Neuronal stem cell (in vitro differentiated cells): ENCODE measurements around the gene CGRRF1.

Source experiments
- DNase-seq: peaks from one replicate; pipeline ENCODE4 v3.0.0-alpha.2; 2013; ENCODE audit warnings: low spot score
- H2AFZ ChIP-seq: one replicate; pipeline ENCODE4 v1.6.1; 2013; ENCODE audit warnings: mild to moderate bottlenecking, low read length, inconsistent platforms
- H2AK5ac ChIP-seq: 2 replicates; pipeline ENCODE4 v1.6.1; 2013; ENCODE audit warnings: low read depth, mild to moderate bottlenecking, inconsistent platforms, low read length, moderate library complexity, mixed read lengths
- H2BK120ac ChIP-seq: 2 replicates; pipeline ENCODE4 v1.6.1; 2013; ENCODE audit warnings: low read depth, mild to moderate bottlenecking, inconsistent platforms, low read length, moderate library complexity, mixed read lengths
- H2BK12ac ChIP-seq: one replicate; pipeline ENCODE4 v1.6.1; 2013; ENCODE audit warnings: low read length, inconsistent platforms
- H2BK15ac ChIP-seq: 2 replicates; pipeline ENCODE4 v1.6.1; 2013; ENCODE audit warnings: mild to moderate bottlenecking, low read length, inconsistent platforms, mixed read lengths
- H2BK5ac ChIP-seq: one replicate; pipeline ENCODE4 v1.6.1; 2013; ENCODE audit warnings: inconsistent platforms, mild to moderate bottlenecking, low read length, moderate library complexity
- H3K14ac ChIP-seq: one replicate; pipeline ENCODE4 v1.6.1; 2013; ENCODE audit warnings: low read length, inconsistent platforms
- H3K18ac ChIP-seq: 2 replicates; pipeline ENCODE4 v1.6.1; 2013; ENCODE audit warnings: low read length, inconsistent platforms
- H3K23ac ChIP-seq: 2 replicates; pipeline ENCODE4 v1.6.1; 2013; ENCODE audit warnings: low read depth, mild to moderate bottlenecking, mixed read lengths, low read length, inconsistent platforms; ENCODE audit not compliant: poor library complexity
- H3K27ac ChIP-seq: replicated peaks from 3 replicates; pipeline ENCODE4 v1.5.1; 2013; ENCODE audit warnings: low read length, inconsistent platforms
- H3K27me3 ChIP-seq, 3 experiments: 2 replicates each; pipeline ENCODE4 v1.6.1; 2013; ENCODE audit warnings: low read length in 3 of 3, mild to moderate bottlenecking in 2 of 3, inconsistent platforms in 1 of 3, low read depth in 1 of 3, mixed read lengths in 1 of 3, moderate library complexity in 1 of 3; ENCODE audit not compliant: control insufficient read depth in 3 of 3, insufficient read depth in 3 of 3
- H3K36me3 ChIP-seq, 2 donors: replicated peaks in 1 of 2; 2 replicates each; pipeline ENCODE4 v1.6.1; 2013; ENCODE audit warnings: low read length in 2 of 2; ENCODE audit not compliant: control insufficient read depth in 2 of 2, insufficient read depth in 2 of 2
- H3K4ac ChIP-seq: 2 replicates; pipeline ENCODE4 v1.6.1; 2013; ENCODE audit warnings: inconsistent platforms, mild to moderate bottlenecking, low read length, moderate library complexity
- H3K4me1 ChIP-seq, 2 donors: 1 replicate in 1 of 2; 2 replicates in 1 of 2; pipeline ENCODE4 v1.6.1; 2013; ENCODE audit warnings: low read length in 2 of 2, low read depth in 1 of 2; ENCODE audit not compliant: control insufficient read depth in 2 of 2, insufficient read depth in 1 of 2
- H3K4me2 ChIP-seq: one replicate; pipeline ENCODE4 v1.6.1; 2013; ENCODE audit warnings: mild to moderate bottlenecking, low read length, inconsistent platforms; ENCODE audit not compliant: insufficient read depth, poor library complexity, severe bottlenecking
- H3K4me3 ChIP-seq, 2 donors: 2 replicates each; pipeline ENCODE4 v1.5.1; 2013; ENCODE audit warnings: low read length in 2 of 2, mild to moderate bottlenecking in 2 of 2, inconsistent platforms in 1 of 2, moderate library complexity in 1 of 2
- H3K79me1 ChIP-seq: one replicate; pipeline ENCODE4 v1.6.1; 2013; ENCODE audit warnings: low read depth, mild to moderate bottlenecking, inconsistent platforms, low read length, moderate library complexity
- H3K9ac ChIP-seq: one replicate; pipeline ENCODE4 v1.6.1; 2013; ENCODE audit warnings: mild to moderate bottlenecking, low read depth, low read length, inconsistent platforms; ENCODE audit not compliant: poor library complexity
- H3K9me3 ChIP-seq, 2 donors: replicated peaks in 1 of 2; 2 replicates each; pipeline versions ENCODE3 to v1.6.1; 2013; ENCODE audit warnings: low read length in 2 of 2, mild to moderate bottlenecking in 2 of 2, inconsistent platforms in 1 of 2, low read depth in 1 of 2, mixed read lengths in 1 of 2, moderate library complexity in 1 of 2; ENCODE audit not compliant: control insufficient read depth in 2 of 2, insufficient read depth in 1 of 2
- H4K8ac ChIP-seq: one replicate; pipeline ENCODE4 v1.6.1; 2013; ENCODE audit warnings: low read depth, mild to moderate bottlenecking, inconsistent platforms, low read length, moderate library complexity
- H4K91ac ChIP-seq: one replicate; pipeline ENCODE4 v1.6.1; 2013; ENCODE audit warnings: low read length, low read depth, mild to moderate bottlenecking, inconsistent platforms; ENCODE audit not compliant: poor library complexity
- WGBS, 2 donors: extraction: QIAGEN DNeasy Blood & Tissue Kit; methylation state at CpG; one replicate each; pipeline ENCODE4 v1.1.7; 2013; ENCODE audit warnings: missing lambda C conversion rate in 2 of 2, mixed read lengths in 1 of 2; ENCODE audit not compliant: insufficient read length in 2 of 2, insufficient replicate concordance in 1 of 2; ENCODE audit errors: extremely low coverage in 2 of 2; 5-methylcytosine and 5-hydroxymethylcytosine counted together

Gene CGRRF1

DNA sequence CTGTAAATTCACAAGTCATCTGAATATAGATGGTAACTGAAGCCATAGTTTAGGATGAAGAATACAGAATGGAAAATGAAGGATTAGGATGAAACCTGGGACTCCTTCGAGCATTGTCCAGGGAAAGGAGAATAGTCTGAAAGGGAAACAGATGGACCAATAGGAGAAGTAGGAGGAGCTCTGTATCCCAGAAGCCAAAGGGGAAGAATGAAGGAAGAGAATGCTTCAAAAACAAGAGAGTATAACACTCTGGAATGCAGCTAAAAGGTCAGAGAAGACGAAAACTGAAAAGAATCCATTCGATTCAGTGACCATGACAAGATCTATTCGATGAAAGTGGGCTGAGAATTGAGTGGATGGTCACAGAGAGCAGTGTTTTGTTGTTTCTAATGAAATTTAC is 21.9 kb upstream of the CGRRF1 start:
- Histone ChIP-seq H3K36me3 (peaks cover 3 to 25% of the 10 kb centered on the region in 2 donors), H3K4me2 (peak overlapping the region; percentile 62), H2AFZ (peak overlapping the region; percentile 91), H3K27me3 (no peaks in the 10 kb centered on the region), H3K14ac (no peak overlapping the region), H3K18ac (no peak overlapping the region), H2BK12ac (no peak overlapping the region), H3K27ac (peak overlapping the region; percentile 91), H4K91ac (no peak overlapping the region), H3K4ac (no peak overlapping the region), H3K4me1 (peaks cover 0 to 4% of the 10 kb centered on the region in 2 donors), H3K9ac (no peak overlapping the region), H3K79me1 (no peaks in the 10 kb centered on the region), H3K4me3 (peak overlapping the region in 1 of 2 donors; percentile 70), H2BK15ac (no peak overlapping the region), H2AK5ac (no peak overlapping the region), H3K9me3 (peaks cover 0 to 13% of the 10 kb centered on the region in 2 donors), H2BK5ac (no peak overlapping the region), H2BK120ac (no peak overlapping the region), H4K8ac (no peak overlapping the region), H3K23ac (no peak overlapping the region)
- no CpG with 5 or more reads among the region's 4 CpGs for WGBS, 2 donors
- DNase-seq, result no peak

- Histone ChIP-seq H3K27ac (peak overlapping the region; percentile 91), H3K18ac (peak overlapping the region; percentile 96), H3K9me3 (peaks cover 0 to 13% of the 10 kb centered on the region in 2 donors), H3K4me2 (peak overlapping the region; percentile 62), H2AK5ac (peak overlapping the region; percentile 74), H3K14ac (no peak overlapping the region), H4K8ac (no peak overlapping the region), H3K27me3 (no peaks in the 10 kb centered on the region), H3K79me1 (no peaks in the 10 kb centered on the region), H3K23ac (peak overlapping the region; percentile 86), H3K4me1 (peaks cover 0 to 5% of the 10 kb centered on the region in 2 donors), H2AFZ (peak overlapping the region; percentile 91), H2BK5ac (peak overlapping the region; percentile 99), H4K91ac (no peak overlapping the region), H3K4ac (no peak overlapping the region), H2BK120ac (no peak overlapping the region), H3K4me3 (peak overlapping the region; percentile 70 to 99), H3K9ac (peak overlapping the region; percentile 97), H2BK15ac (peak overlapping the region; percentile 39), H2BK12ac (peak overlapping the region; percentile 16), H3K36me3 (peaks cover 0 to 20% of the 10 kb centered on the region in 2 donors)
- DNase-seq, result no peak
- no CpG with 5 or more reads among the region's 9 CpGs for WGBS, 2 donors
Observed at GRCh38 chr14:54488318-54488645, 21.4 kb upstream of the CGRRF1 start.

DNA sequence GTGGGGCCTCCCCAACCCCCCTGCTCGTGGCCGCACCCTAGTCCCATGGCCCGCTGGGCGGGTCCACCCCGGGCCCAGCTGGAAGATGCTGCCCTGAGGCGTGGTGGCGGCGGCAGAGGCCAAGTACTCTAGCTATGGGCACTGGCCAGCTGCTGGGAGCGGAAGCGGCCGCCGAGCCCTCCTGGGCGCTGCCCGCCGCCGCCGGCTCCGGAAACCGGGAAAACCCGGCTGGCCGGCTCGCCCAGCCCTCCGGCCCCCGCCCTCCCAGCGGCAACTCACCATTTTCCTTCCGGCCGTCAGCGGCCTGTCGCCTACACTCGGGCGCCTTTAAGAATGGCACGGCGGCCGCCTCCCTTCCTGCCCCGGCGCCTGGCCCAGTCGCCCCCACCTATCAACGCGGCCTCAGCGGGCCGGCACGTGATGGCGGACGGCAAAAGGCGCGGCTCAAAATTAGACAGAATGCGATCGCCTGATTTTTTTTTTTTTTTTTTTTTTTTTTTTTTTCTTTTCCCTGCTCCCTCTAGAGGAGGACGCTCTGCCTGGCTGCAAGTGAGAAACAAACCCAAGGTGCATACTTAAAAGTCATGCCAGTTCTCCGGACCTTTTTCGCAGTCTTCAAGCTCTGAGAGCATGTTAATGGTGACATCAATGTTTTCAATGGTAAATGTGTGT is 20.9 kb upstream of the CGRRF1 start, which contains the start of gene GMFB:
TSS of gene GMFB (minus strand) at position 335 of the 672 bp plus-strand sequence. CDS start at position 282, 53 bp downstream.
- H3K4ac ChIP-seq, result peak within 1 kb of the TSS; percentile 59
- H3K14ac ChIP-seq, result no peak within 1 kb of the TSS

DNA sequence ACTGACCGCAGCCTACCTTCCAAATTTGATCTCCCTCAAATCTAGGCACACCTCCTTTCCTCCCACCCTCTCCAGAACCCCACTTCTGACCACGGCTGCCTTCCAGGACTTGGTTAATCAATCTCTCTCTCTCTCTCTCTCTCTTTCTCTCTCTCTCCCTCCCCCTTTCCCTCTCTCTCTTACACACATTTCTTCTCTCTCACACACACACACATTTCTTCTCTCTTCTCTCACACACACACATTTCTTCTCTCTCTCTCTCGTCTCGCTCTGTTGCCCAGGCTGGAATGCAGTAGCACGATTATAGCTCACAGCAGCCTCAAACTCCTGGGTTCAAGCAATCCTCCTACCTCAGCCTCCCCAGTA is 20.4 kb upstream of the CGRRF1 start:
- Histone ChIP-seq H3K79me1 (no peaks in the 10 kb centered on the region), H2BK120ac (no peak overlapping the region), H3K23ac (no peak overlapping the region), H2AK5ac (no peak overlapping the region), H2BK5ac (no peak overlapping the region), H2BK15ac (no peak overlapping the region), H3K27ac (peak overlapping the region; percentile 57), H3K9me3 (peaks cover 0 to 13% of the 10 kb centered on the region in 2 donors), H3K4me3 (peak overlapping the region; percentile 70), H3K27me3 (no peaks in the 10 kb centered on the region), H3K14ac (no peak overlapping the region), H3K9ac (peak overlapping the region; percentile 31), H3K18ac (peak overlapping the region; percentile 11), H3K36me3 (peaks cover 0 to 13% of the 10 kb centered on the region in 2 donors), H3K4me2 (peak overlapping the region; percentile 49), H4K91ac (no peak overlapping the region), H3K4me1 (peaks cover 0 to 5% of the 10 kb centered on the region in 2 donors), H2BK12ac (no peak overlapping the region), H3K4ac (no peak overlapping the region), H4K8ac (no peak overlapping the region), H2AFZ (peak overlapping the region; percentile 91)
- WGBS, 2 donors, result 100% methylated on average over 2 of the region's 5 CpGs; no CpG with 5 or more reads in 1 of the 2 donors
- DNase-seq, result no peak

More for the DNA sequence above, 20.9 kb upstream of the CGRRF1 start, which contains the start of gene GMFB:
- H4K91ac ChIP-seq, result no peak within 1 kb of the TSS
- H3K4me2 ChIP-seq, result peak within 1 kb of the TSS; percentile 62
- H3K9ac ChIP-seq, result peak within 1 kb of the TSS; percentile 97
- H2BK120ac ChIP-seq, result no peak within 1 kb of the TSS
- peak within 1 kb of the TSS; percentile 16 for H2BK12ac ChIP-seq
- peak within 1 kb of the TSS; percentile 70 to 99 for H3K4me3 ChIP-seq
- peak within 1 kb of the TSS; percentile 99 for H2BK5ac ChIP-seq
- H3K36me3 ChIP-seq, result peaks cover 0 to 15% of the 10 kb centered on the region in 2 donors
- peaks cover 0 to 5% of the 10 kb centered on the region in 2 donors for H3K4me1 ChIP-seq
- peak within 1 kb of the TSS; percentile 74 for H2AK5ac ChIP-seq
- peak; percentile 84 for DNase-seq
- peak within 1 kb of the TSS; percentile 96 for H3K18ac ChIP-seq
- peak within 1 kb of the TSS; percentile 39 for H2BK15ac ChIP-seq
- H3K27ac ChIP-seq, result peak within 1 kb of the TSS; percentile 91
- no CpG with 5 or more reads among the region's 51 CpGs for WGBS, 2 donors
- peak within 1 kb of the TSS; percentile 91 for H2AFZ ChIP-seq
- H3K9me3 ChIP-seq, result peaks cover 0 to 13% of the 10 kb centered on the region in 2 donors
- no peaks in the 10 kb centered on the region for H3K27me3 ChIP-seq
- H4K8ac ChIP-seq, result no peak within 1 kb of the TSS
- H3K23ac ChIP-seq, result peak within 1 kb of the TSS; percentile 86
- H3K79me1 ChIP-seq, result no peaks in the 10 kb centered on the region
